ENCODE measurements around the gene PLEKHH1.

- TF ChIP-seq CTCF (IDR thresholded peaks at IDR 0.05; ENCODE audit: poor library complexity) (no peak), EZH2 (IDR thresholded peaks at IDR 0.05; ENCODE audit: borderline replicate concordance) (no peak), EZH2phosphoT487 (IDR thresholded peaks at IDR 0.05; ENCODE audit: low read depth, severe bottlenecking, unreplicated experiment) (no peak)
Measured at GRCh38 chr14:67570453-67570852, 37.4 kb downstream of the PLEKHH1 start.
